Astrocyte (in vitro differentiated cells and primary cell): ENCODE results near the gene CACNA1D.

Experiments used
- CTCF ChIP-seq: IDR thresholded peaks from 2 replicates; pipeline ENCODE4 v1.5.1; 2011; ENCODE audit warnings: low read depth, mild to moderate bottlenecking, inconsistent platforms, low read length, moderate library complexity; ENCODE audit not compliant: insufficient read depth
- EZH2 ChIP-seq: IDR thresholded peaks from 2 replicates; pipeline ENCODE4 v1.6.1; 2012; ENCODE audit warnings: mild to moderate bottlenecking, low read length, inconsistent platforms; ENCODE audit not compliant: insufficient read depth

GRCh38 chr3:53850895-53851294, 356.5 kb downstream of the CACNA1D start:
- TF ChIP-seq CTCF (no peak), EZH2 (no peak)
